C4-2B (cell line): ENCODE measurements around the gene KTN1.

Experiments
- H3K27ac ChIP-seq: fragments of 450-650 bp; 2 replicates; pipeline ENCODE4 v1.5.1; 2017
- ZFX ChIP-seq: fragments of 450-650 bp; IDR thresholded peaks from 2 replicates; pipeline ENCODE4 v1.6.1; 2017
- TF ChIP-seq, protein P1 (sequence below): fragments of 450-650 bp; conservative IDR thresholded peaks from 2 replicates; pipeline ENCODE4 v1.5.1; 2017; ENCODE audit warnings: mild to moderate bottlenecking

Gene KTN1

DNA sequence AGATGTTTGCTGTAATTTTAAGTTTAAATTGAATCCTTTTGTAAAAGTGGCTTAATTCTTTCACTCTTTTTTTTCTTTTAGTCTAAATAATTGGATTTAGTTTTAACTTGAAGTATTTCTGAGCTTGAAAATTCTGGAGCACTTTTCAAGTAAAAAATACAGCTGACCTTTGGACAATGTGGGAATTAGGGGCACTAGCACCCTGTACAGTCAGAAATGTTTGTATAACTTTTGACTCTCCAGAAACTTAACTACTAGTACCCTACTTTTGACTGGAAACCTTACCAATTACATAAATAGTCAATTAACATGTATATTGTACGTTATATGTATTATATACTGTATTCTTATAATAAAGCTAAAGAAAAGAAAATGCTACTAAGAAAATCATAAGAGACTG lies 7.8 kb downstream of the KTN1 start:
- no peak overlapping the region for H3K27ac ChIP-seq
- TF ChIP-seq, protein P1, sequence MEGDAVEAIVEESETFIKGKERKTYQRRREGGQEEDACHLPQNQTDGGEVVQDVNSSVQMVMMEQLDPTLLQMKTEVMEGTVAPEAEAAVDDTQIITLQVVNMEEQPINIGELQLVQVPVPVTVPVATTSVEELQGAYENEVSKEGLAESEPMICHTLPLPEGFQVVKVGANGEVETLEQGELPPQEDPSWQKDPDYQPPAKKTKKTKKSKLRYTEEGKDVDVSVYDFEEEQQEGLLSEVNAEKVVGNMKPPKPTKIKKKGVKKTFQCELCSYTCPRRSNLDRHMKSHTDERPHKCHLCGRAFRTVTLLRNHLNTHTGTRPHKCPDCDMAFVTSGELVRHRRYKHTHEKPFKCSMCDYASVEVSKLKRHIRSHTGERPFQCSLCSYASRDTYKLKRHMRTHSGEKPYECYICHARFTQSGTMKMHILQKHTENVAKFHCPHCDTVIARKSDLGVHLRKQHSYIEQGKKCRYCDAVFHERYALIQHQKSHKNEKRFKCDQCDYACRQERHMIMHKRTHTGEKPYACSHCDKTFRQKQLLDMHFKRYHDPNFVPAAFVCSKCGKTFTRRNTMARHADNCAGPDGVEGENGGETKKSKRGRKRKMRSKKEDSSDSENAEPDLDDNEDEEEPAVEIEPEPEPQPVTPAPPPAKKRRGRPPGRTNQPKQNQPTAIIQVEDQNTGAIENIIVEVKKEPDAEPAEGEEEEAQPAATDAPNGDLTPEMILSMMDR, result no peak
- no peak for TF ChIP-seq ZFX

DNA sequence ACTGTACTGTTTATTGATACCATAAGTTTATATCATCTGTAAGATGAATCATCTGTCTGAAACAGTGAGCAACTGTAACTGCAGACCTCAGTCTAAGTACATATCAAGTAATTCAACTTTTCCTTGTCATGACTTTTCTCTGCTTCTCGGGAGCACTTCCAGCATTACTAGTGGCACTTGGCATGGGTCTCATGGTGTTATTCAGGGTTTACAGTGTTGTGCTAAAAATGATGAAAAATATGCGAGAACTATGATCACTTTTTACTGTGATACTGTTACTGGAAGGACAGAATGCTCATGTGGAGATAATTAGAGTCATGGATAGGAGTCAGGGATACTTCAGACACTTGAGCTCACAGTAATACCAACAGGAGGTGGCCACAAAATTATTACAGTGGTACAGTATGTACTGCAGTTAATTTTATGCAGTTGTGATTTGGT lies 8.3 kb downstream of the KTN1 start:
- TF ChIP-seq, protein P1, result no peak
- no peak for TF ChIP-seq ZFX
- no peak overlapping the region for H3K27ac ChIP-seq

DNA sequence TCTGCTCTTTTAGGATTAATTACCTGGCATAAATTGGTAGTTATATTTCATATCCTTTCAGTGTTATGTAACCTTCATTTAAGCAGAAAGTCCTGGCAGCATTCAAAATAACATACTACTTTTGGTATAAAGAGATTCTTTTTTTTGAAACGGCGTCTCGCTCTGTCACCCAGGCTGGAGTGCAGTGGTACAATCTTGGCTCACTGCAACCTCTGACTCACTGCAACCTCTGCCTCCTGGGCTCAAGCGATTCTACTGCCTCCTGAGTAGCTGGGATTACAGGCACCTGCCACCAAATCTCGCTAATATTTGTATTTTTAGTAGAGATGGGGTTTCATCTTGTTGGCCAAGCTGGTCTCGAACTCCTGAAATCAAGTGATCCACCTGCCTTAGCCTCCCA lies 9.2 kb downstream of the KTN1 start:
- no peak for TF ChIP-seq ZFX
- TF ChIP-seq, protein P1, result no peak
- H3K27ac ChIP-seq, result no peak overlapping the region

DNA sequence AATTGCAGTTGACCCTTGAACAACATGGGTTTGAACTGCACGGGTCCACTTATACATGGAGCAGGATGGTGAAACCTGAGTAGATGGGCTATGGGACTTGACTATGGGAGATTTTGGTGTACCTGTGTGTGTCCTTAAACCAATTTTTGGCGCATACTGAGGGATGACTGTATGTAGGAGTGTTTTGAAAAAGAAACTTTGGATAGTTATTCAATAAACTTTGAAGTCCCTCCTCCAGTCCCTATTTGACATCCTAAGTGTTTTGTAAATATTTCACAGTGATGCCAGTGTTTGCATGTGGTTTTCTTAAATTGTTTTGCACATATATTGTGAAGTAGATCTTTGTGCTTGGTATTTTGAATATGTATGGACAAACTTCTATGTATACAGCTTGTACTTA lies 12.4 kb downstream of the KTN1 start:
- no peak overlapping the region for H3K27ac ChIP-seq
- TF ChIP-seq ZFX, result no peak
- TF ChIP-seq, protein P1, result no peak

DNA sequence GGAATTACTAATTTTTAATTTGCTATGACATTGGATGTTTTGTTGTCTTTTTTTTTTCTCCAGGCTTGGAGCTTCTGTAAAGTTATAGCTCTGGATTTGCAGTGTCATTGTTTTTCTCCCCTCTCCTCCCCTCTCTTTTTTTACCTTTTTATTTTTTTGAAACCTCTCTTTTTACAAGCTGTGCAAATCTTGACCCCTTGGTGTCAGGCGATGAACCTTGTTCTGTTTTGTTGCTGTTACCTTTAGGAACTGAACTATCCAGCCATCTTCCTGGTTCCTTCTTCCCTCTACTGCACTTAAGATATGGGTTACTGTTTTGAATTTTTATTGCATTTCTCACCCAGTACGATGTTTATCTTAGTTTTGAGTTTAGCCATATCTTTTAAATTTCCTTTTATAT lies 13.7 kb downstream of the KTN1 start:
- no peak overlapping the region for H3K27ac ChIP-seq
- no peak for TF ChIP-seq ZFX
- TF ChIP-seq, protein P1, result no peak

DNA sequence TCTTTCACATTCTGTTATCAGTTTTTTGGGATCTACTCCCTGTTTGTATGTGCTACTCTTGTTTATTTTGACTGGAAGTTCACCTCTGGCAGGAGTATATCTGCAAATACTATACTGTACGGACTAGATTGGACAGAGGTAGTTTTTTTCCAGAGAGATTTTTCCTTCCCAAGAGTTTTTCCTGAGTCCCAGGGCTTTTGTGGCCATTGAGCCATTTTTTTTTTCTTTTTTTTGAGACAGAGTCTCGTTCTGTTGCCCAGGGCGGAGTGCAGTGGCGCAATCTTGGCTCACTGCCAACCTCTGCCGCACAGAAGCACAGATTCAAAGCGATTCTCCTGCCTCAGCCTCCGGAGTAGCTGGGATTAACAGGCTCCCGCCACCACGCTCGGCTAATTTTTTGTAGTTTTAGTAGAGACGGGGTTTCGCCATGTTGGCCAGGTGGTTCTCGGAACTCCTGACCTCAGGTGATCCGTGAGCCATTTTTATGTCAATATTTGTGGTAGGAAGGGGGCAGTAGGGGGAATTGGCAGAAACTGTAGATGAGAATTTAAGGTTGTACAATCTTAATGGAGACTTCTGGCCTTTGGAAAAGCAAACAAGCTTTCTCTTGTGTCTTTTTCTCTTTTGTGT lies 19.4 kb downstream of the KTN1 start:
- peak overlapping the region; percentile 98 for H3K27ac ChIP-seq
- no peak for TF ChIP-seq ZFX
- TF ChIP-seq, protein P1, result no peak; the same call in 1 of the 2 replicates

DNA sequence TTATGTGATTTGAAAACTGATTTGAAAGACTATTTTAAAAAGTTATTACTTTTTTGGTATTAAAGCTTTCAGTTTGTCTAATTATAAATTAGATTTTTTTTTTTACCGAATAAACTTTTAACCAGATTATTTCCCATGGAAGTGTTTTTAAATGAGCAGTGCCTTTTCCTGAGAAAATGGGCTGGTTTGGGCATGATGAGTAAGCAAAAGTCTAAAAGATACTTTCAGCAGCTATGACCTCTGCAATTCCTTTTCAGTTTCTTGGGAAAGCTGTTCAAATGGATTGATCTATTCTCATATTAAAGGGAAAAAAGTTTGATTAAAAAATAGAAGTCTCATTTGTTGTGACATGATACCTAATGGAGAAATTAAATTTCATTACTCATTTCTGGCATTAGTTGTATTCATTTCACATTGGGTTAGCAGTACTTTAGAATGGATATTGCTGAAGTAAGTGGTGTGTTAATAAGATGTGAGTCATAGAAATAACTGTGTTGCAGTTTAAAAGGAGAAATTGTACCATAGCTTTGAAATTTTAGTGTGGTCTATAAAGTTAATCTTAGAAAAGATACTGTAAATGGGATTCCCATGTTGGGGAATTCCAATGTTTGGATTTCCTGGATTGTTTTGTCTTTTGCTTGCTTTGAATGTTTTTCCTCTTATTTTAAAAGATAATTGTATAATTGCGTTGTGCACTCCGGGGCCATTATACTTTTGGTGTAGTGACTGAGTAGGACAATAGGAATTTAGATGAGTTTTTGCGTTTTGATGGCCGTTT lies 21.0 kb downstream of the KTN1 start:
- H3K27ac ChIP-seq, result no peak overlapping the region
- no peak for TF ChIP-seq ZFX
- TF ChIP-seq, protein P1, result no peak
